ENCODE data around the gene MYO10. TPM values are rescaled to one million over a fixed set of nuclear protein-coding genes. Genes with fewer than 3 reads are reported as not detected.

The MYO10 gene
- total and polyA plus RNA-seq, 2 experiments from 2014 or later, result 119 to 276 TPM

DNA sequence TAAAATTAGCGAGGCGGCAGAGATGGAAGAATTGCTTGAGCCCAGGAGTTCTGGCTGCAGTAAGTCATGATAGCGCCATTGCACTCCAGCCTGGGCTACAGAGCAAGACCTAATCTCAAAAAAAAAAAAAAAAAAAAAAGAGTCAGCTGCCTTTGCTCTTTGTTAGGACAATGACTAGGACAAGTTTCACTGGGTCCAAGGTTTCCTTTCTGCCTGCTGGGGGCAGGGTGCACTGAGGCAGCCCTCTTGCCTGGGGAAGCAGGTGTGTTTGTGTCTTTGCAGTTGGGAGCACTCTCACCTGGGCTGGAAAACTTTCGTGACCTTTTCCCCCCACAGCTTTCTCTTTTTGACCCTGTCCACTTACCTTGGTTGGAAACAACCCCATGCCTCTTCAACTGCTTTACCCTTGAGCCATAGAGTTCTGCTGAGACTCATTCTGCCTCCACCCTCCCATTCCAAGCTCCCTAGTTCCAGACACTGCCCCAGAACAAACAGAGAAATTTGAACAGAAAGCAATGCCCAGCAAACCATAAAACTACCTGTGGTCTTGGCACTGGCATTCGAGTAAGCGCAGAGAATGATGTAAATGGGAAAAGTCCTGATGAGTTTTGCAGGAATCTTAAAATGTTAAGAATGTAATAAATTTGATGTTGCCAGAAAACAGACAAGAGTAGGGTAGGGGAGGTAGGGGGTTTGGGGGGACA is 17.0 kb upstream of the MYO10 start:
- no peak overlapping the region for H3K4me2 ChIP-seq
- Mint-ChIP-seq H3K4me1 (peaks cover 3% of the 10 kb centered on the region; the same call in 2 of the 3 replicates), H3K36me3 (ENCODE audit: low read depth) (no peaks in the 10 kb centered on the region; the same call in 2 of the 3 replicates), H3K9me3 (peaks cover 3% of the 10 kb centered on the region; the same call in 2 of the 3 replicates), H3K4me3 (no peak overlapping the region), H3K27ac (peak overlapping the region; percentile 39), H3K27me3 (ENCODE audit: insufficient read depth, low read depth, poor library complexity) (peaks cover 5% of the 10 kb centered on the region)
- ATAC-seq (peak; percentile 50; the same call in 2 of the 3 replicates), DNase-seq (ENCODE audit: low spot score) (no peak)
- no peak overlapping the region for H3K4me3 ChIP-seq
- peak overlapping the region; percentile 87 for H2AFZ ChIP-seq
- no peaks in the 10 kb centered on the region for H3K27me3 ChIP-seq (ENCODE audit: insufficient read depth)
- no peaks in the 10 kb centered on the region for H3F3A ChIP-seq (replicated peaks; ENCODE audit: low read depth)
- no peaks in the 10 kb centered on the region for H3K36me3 ChIP-seq (ENCODE audit: insufficient read depth)
- H4K20me1 ChIP-seq (replicated peaks; ENCODE audit: insufficient read depth), result no peaks in the 10 kb centered on the region
- H3K9me2 ChIP-seq (ENCODE audit: insufficient read depth), result no peaks in the 10 kb centered on the region
- no peak overlapping the region for H3K27ac ChIP-seq (ENCODE audit: low read depth)
- no peaks in the 10 kb centered on the region for H3K4me1 ChIP-seq (ENCODE audit: insufficient read depth)
- no peak for TF ChIP-seq JUNB (IDR thresholded peaks at IDR 0.05; ENCODE audit: unreplicated experiment)
- TF ChIP-seq, protein P1, sequence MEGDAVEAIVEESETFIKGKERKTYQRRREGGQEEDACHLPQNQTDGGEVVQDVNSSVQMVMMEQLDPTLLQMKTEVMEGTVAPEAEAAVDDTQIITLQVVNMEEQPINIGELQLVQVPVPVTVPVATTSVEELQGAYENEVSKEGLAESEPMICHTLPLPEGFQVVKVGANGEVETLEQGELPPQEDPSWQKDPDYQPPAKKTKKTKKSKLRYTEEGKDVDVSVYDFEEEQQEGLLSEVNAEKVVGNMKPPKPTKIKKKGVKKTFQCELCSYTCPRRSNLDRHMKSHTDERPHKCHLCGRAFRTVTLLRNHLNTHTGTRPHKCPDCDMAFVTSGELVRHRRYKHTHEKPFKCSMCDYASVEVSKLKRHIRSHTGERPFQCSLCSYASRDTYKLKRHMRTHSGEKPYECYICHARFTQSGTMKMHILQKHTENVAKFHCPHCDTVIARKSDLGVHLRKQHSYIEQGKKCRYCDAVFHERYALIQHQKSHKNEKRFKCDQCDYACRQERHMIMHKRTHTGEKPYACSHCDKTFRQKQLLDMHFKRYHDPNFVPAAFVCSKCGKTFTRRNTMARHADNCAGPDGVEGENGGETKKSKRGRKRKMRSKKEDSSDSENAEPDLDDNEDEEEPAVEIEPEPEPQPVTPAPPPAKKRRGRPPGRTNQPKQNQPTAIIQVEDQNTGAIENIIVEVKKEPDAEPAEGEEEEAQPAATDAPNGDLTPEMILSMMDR (conservative IDR thresholded peaks at IDR 0.05; ENCODE audit: low read depth in 2 of 2), result peak in 1 of 2 experiments; percentile 14; a peak in 1 of 4 replicates
- H3K79me2 ChIP-seq (replicated peaks; ENCODE audit: insufficient read depth), result no peaks in the 10 kb centered on the region

DNA sequence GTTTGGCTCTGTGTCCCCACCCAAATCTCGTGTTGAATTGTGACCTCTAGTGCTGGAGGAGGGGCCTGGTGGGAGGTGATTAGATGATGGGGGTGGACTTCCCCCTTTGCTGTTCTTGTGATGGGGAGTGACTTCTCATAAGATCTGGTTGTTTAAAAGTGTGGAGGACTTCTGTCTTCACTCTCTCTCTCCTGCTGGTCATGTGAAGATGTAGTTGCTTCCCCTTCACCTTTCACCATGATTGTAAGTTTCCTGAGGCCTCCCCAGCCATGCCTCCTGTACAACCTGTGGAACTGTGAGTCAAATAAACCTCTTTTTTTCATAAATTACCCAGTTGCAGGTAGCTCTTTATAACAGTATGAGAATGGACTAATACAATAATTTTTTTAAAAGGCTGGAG is 10.6 kb upstream of the MYO10 start:
- no peak for TF ChIP-seq EZH2 (IDR thresholded peaks at IDR 0.05; ENCODE audit: low read depth, unreplicated experiment)
- TF ChIP-seq, protein P2, sequence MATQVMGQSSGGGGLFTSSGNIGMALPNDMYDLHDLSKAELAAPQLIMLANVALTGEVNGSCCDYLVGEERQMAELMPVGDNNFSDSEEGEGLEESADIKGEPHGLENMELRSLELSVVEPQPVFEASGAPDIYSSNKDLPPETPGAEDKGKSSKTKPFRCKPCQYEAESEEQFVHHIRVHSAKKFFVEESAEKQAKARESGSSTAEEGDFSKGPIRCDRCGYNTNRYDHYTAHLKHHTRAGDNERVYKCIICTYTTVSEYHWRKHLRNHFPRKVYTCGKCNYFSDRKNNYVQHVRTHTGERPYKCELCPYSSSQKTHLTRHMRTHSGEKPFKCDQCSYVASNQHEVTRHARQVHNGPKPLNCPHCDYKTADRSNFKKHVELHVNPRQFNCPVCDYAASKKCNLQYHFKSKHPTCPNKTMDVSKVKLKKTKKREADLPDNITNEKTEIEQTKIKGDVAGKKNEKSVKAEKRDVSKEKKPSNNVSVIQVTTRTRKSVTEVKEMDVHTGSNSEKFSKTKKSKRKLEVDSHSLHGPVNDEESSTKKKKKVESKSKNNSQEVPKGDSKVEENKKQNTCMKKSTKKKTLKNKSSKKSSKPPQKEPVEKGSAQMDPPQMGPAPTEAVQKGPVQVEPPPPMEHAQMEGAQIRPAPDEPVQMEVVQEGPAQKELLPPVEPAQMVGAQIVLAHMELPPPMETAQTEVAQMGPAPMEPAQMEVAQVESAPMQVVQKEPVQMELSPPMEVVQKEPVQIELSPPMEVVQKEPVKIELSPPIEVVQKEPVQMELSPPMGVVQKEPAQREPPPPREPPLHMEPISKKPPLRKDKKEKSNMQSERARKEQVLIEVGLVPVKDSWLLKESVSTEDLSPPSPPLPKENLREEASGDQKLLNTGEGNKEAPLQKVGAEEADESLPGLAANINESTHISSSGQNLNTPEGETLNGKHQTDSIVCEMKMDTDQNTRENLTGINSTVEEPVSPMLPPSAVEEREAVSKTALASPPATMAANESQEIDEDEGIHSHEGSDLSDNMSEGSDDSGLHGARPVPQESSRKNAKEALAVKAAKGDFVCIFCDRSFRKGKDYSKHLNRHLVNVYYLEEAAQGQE (IDR thresholded peaks at IDR 0.05; ENCODE audit: unreplicated experiment), result no peak
- TF ChIP-seq NANOG (IDR thresholded peaks at IDR 0.05; ENCODE audit: borderline replicate concordance), result no peak
- TF ChIP-seq STAT1 (IDR thresholded peaks at IDR 0.05; ENCODE audit: unreplicated experiment), result no peak
- TF ChIP-seq, protein P3, sequence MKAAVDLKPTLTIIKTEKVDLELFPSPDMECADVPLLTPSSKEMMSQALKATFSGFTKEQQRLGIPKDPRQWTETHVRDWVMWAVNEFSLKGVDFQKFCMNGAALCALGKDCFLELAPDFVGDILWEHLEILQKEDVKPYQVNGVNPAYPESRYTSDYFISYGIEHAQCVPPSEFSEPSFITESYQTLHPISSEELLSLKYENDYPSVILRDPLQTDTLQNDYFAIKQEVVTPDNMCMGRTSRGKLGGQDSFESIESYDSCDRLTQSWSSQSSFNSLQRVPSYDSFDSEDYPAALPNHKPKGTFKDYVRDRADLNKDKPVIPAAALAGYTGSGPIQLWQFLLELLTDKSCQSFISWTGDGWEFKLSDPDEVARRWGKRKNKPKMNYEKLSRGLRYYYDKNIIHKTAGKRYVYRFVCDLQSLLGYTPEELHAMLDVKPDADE (IDR thresholded peaks at IDR 0.05), result no peak
- TF ChIP-seq JUNB (IDR thresholded peaks at IDR 0.05; ENCODE audit: unreplicated experiment), result no peak
- TF ChIP-seq POLR2AphosphoS5 (IDR thresholded peaks at IDR 0.05; ENCODE audit: low read depth), result no peak
- Histone ChIP-seq H3K4me1 (ENCODE audit: insufficient read depth) (no peaks in the 10 kb centered on the region; the same call in 1 of the 2 replicates), H2AFZ (no peak overlapping the region), H3K4me3 (no peak overlapping the region), H3K27ac (ENCODE audit: low read depth) (no peak overlapping the region), H3K36me3 (ENCODE audit: insufficient read depth) (no peaks in the 10 kb centered on the region), H3K4me2 (no peak overlapping the region), H3K79me2 (replicated peaks; ENCODE audit: insufficient read depth) (no peaks in the 10 kb centered on the region), H3K27me3 (ENCODE audit: insufficient read depth) (no peaks in the 10 kb centered on the region), H3K9me2 (ENCODE audit: insufficient read depth) (peaks cover 3% of the 10 kb centered on the region; the same call in 1 of the 2 replicates), H3F3A (replicated peaks; ENCODE audit: low read depth) (no peaks in the 10 kb centered on the region), H4K20me1 (replicated peaks; ENCODE audit: insufficient read depth) (no peaks in the 10 kb centered on the region)
- no peak for ATAC-seq
- H3K4me1 Mint-ChIP-seq, result no peaks in the 10 kb centered on the region
- peaks cover 5% of the 10 kb centered on the region for H3K27me3 Mint-ChIP-seq (ENCODE audit: insufficient read depth, low read depth, poor library complexity)
- H3K4me3 Mint-ChIP-seq, result no peak overlapping the region
- DNase-seq (ENCODE audit: low spot score), result no peak
- H3K36me3 Mint-ChIP-seq (ENCODE audit: low read depth), result peaks cover 4% of the 10 kb centered on the region
- peaks cover 25% of the 10 kb centered on the region for H3K9me3 Mint-ChIP-seq
- no peak overlapping the region for H3K27ac Mint-ChIP-seq

All from GM23338 (cell line).